GM19239 (cell line): Measurements from ENCODE around the gene AKAP10.
"Not testable (repeated sequence)": the region's sequence is repeated elsewhere in the genome, so short reads cannot be mapped to it uniquely, and the experiment has no call there.

ENCODE experiments used
- DNase-seq: peaks from one replicate; pipeline ENCODE4 v3.0.0; 2011; ENCODE audit warnings: low spot score; ENCODE audit not compliant: insufficient read length
- FAIRE-seq: peaks from 2 replicates; lab custom pipeline; 2011; peaks lifted over from hg19 to GRCh38; lab: Jason Lieb, UNC

Gene AKAP10

GRCh38 chr17:19979917-19980770 is 2.5 kb upstream of the AKAP10 start:
- no peak for FAIRE-seq
- DNase-seq = no peak

GRCh38 chr17:19978805-19979211 is 1.2 kb upstream of the AKAP10 start:
- FAIRE-seq = no peak
- no peak for DNase-seq

GRCh38 chr17:19978209-19978802 is 678 bp upstream of the AKAP10 start:
- DNase-seq (peak; percentile 46), FAIRE-seq (peak; percentile 81)

- no peak for FAIRE-seq
These were observed 2.0 kb downstream of the AKAP10 start for GRCh38 chr17:19975601-19976000.

GRCh38 chr17:19973156-19973555 is 4.5 kb downstream of the AKAP10 start:
- no peak for DNase-seq
- FAIRE-seq = no peak

More at GRCh38 chr17:19975601-19976000, 2.0 kb downstream of the AKAP10 start:
- DNase-seq = no peak

DNA sequence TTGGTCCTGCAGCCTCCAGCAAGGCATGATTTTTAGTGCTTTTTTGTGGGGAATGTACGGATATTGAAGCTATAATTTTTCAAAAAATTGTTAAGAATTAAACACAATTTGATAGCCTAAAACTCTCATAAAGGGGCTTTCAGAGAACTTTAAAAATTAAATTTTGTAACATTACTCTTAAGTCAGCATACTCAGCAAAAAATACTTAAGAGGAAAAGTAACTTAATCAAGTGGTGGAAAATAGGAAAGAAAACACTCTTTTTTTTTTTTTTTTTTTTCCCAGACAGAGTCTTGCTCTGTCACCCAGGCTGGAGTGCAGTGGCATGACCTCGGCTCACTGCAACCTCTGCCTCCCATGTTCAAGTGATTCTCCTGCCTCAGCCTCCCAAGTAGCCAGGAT is 14.7 kb downstream of the AKAP10 start:
- DNase-seq, FAIRE-seq: not testable (repeated sequence)

DNA sequence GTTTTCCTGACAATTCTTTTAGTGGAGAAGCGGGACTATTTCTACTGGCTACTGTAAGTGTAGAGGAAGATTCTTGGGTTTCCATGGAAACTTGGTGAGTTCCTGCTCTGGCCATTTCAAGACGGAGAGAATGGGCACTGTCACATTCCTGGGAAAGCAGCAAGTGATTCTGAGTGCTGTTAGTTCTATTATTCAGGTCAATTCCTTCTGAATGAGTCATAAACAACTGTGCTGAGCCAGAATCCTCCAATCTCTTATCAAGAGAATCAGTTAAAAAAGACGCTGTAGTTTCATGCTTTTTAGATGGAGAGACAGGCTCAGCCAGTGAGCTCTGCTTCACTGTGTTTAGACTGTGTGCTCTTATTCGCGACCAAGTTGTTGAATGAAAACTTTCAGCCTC is 19.6 kb downstream of the AKAP10 start:
- DNase-seq (no peak), FAIRE-seq (no peak)

DNA sequence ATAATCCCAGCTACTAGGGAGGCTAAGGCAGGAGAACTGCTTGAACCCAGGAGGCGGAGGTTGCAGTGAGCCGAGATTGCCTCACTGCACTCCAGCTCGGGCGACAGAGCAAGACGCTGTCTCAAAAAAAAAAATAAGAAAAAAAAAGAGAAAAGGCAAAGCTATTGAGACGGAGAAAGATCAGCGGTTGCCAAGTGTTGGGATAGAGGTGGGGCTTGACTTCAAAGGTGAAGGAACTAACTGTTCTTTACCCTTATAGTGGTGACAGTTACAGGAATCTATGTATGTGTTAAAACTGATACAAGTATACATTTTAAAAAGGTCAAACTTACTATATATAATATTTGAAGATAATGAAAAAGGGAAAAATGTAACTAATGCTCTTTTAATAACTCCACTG is 22.5 kb downstream of the AKAP10 start:
- DNase-seq = no peak
- FAIRE-seq = no peak

DNA sequence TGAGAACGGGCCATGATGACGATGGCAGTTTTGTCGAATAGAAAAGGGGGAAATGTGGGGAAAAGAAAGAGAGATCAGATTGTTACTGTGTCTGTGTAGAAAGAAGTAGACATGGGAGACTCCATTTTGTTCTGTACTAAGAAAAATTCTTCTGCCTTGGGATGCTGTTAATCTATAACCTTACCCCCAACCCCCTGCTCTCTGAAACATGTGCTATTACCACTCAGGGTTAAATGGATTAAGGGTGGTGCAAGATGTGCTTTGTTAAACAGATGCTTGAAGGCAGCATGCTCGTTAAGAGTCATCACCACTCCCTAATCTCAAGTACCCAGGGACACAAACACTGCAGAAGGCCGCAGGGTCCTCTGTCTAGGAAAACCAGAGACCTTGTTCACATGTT is 26.2 kb downstream of the AKAP10 start:
- not testable (repeated sequence) for FAIRE-seq, DNase-seq

- not testable (repeated sequence) for DNase-seq, FAIRE-seq
These were observed 26.9 kb downstream of the AKAP10 start for GRCh38 chr17:19950624-19951195.

DNA sequence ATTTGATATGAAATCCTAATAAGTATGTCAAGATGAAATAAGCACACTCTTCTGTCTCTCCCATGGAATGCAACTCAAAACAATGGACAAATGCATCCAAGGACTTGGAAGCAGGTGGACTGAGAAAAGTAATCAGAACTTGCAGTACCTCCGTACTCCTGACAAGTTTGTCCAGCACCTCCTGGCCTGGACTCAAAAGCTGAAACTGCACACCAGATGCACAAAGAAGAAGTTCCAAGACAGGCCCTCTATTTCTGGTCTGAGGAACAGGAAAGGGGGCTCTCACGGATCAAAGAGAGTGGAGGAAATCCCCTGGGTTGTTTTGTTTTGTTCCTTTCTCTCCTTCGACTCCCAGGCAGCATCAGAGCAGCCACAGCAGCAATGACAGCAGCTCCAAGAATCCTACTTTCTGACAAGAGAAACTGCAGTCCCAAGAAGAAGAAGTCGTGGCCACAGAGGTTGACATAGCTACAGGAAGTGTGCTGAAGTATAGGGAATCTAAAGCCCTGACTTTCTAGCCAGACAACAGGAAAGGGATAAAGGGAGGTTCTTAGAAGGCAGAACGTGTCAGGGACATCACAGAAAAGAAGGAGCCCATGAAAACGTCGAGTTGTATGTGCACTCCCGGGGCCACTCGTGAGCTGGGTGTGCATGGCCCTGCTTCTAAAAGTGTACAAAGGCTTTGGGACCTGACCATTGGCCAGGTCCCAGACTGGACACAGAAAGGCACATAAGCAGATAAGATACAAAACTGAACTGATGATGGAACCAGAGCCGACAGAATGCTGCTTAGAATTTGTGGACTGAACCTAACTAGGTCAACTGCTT is 29.3 kb downstream of the AKAP10 start:
- no peak for FAIRE-seq
- no peak for DNase-seq

DNA sequence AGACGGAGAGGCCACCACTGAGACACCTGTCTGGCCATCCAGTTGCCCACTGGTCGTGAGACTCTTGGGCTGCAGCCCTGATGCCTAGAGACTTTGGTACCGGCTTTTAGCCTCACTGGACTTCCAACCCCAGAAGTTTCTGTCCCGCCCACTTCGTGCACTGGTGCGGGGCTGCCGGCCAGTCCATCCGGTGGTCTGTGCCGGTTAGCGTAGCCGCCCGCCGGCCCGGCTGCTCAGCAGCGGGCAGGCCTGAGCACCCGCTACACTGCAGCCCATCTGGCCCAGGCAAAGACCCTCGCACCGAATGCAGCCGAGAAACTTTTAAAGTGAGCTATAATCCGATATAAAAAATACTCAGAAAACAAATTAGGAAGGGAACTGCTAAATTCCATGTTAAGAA is 30.7 kb downstream of the AKAP10 start:
- no peak for DNase-seq
- no peak for FAIRE-seq

GRCh38 chr17:19945009-19945626 is 32.5 kb downstream of the AKAP10 start:
- FAIRE-seq (peak; percentile 60), DNase-seq (no peak)

- DNase-seq = no peak
- FAIRE-seq = no peak
These were observed 34.0 kb downstream of the AKAP10 start for GRCh38 chr17:19943599-19943998.

DNA sequence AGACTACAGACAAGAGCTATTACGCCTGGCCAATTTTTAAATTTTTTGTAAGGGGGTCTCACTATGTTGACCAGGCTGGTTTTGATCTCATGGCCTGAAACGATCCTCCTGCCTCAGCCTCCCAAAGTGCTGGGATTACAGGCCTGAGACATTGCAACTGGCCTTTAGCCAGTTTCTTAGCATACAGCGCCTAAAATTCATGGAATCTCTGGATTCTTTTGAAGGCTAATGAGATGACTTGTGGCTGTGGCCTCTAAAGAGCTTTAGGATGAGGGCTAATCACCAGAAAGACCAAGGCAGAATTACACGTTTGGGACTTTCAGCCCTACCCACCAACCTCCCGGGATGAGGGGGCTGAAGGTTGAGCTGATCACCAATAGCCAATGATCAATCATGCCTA is 34.6 kb downstream of the AKAP10 start:
- FAIRE-seq (no peak), DNase-seq (no peak)

- FAIRE-seq (no peak), DNase-seq (no peak)
These were observed 36.7 kb downstream of the AKAP10 start for GRCh38 chr17:19940722-19941464.

DNA sequence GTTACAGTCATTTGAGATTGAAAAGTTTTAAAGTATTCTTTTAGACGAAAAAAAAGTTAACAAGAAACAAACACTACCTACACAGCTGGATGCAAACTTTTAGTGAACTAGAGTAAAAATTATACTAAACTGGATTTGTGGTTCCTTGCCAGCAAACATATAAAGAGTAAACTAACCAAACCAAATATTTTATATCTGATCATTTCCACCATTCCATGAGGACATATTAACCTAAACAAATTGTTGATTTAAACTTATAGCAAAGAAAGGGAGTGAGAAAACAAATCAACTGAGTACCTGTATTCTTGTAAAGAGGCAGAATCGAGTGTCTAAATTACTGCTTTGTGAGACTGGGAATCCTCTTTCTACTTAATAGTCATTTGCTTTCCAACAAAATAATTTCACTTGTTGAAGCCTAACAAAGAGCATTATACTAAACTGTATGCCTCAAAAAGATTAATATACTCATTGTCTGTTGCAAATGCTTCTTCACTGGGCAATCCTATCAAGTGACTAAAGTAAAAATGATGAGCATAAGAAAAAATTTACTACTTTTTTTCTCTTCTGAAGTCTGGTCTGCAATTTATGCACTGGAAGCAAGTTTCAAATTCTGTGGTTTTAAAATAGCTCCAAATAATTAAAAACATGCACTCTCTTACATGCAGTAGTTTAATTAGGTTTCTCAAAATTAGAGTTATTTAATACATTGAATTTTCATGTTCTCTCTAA is 37.5 kb downstream of the AKAP10 start:
- FAIRE-seq = no peak

GRCh38 chr17:19938736-19939135 is 38.9 kb downstream of the AKAP10 start:
- DNase-seq = no peak
- FAIRE-seq = no peak

More for the DNA sequence above, 37.5 kb downstream of the AKAP10 start:
- DNase-seq = no peak

- FAIRE-seq = no peak
- DNase-seq = no peak
These were observed 40.1 kb downstream of the AKAP10 start for GRCh38 chr17:19937522-19937921.
